Progenitor cell of endocrine pancreas (in vitro differentiated cells): ENCODE measurements around the gene MFF. TPM values are rescaled to one million over a fixed set of nuclear protein-coding genes. Genes with fewer than 3 reads are reported as not detected.

Experiments used
- DNase-seq: peaks from one replicate; pipeline ENCODE4 v3.0.0; 2021; ENCODE audit warnings: low spot score; ENCODE audit not compliant: unreplicated experiment
- H3K27ac Mint-ChIP-seq: 2 replicates; pipeline ENCODE4 v1.8.0; 2021; ENCODE audit warnings: mild to moderate bottlenecking, moderate library complexity, mixed read lengths
- H3K27me3 Mint-ChIP-seq: 2 replicates; pipeline ENCODE4 v1.8.0; 2021; ENCODE audit warnings: mixed read lengths
- H3K36me3 Mint-ChIP-seq: 2 replicates; pipeline ENCODE4 v1.8.0; 2022; ENCODE audit warnings: mixed read lengths; ENCODE audit not compliant: insufficient read depth
- H3K4me1 Mint-ChIP-seq: 2 replicates; pipeline ENCODE4 v1.8.0; 2021; ENCODE audit warnings: low read depth, mixed read lengths
- H3K4me3 Mint-ChIP-seq: 2 replicates; pipeline ENCODE4 v1.8.0; 2021; ENCODE audit warnings: low read depth, mild to moderate bottlenecking, moderate library complexity, mixed read lengths
- H3K9me3 Mint-ChIP-seq: 2 replicates; pipeline ENCODE4 v1.8.0; 2021; ENCODE audit warnings: low read depth, mixed read lengths
- CTCF ChIP-seq: fragments of 200-600 bp; sonication (generic); IDR thresholded peaks from one replicate; pipeline ENCODE4 v1.5.0; 2021; ENCODE audit warnings: antibody characterized with exemption, mild to moderate bottlenecking; ENCODE audit not compliant: unreplicated experiment
- total RNA-seq: library from RNA; stranded (reverse); gene quantifications from 2 replicates; pipeline ENCODE4 v1.2.1, GENCODE V29; 2021

Gene MFF
- total RNA-seq, 1 donor from 2014 or later, result 84.8 TPM

DNA sequence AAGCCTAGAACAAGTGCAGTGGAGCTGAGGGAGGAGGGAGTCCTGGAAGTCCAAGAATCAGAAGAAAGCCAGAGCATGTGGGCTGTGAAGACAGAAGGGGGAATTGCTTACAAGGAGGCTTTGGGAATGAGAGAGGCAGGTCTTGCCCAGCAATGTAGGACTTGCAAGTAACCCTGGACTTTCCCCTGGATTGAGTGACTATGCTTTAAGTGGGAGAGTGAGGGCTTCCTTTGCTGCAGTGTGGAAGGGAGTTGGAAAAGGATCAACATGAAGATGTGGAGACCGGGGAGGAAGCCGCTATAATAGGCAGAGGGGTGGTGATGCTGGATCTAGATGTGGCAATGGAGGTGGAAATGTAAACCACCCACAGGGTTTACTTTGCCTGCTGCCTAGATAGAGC lies 76.5 kb downstream of the MFF start:
- Mint-ChIP-seq H3K36me3 (no peaks in the 10 kb centered on the region), H3K27me3 (peaks cover 7% of the 10 kb centered on the region), H3K9me3 (no peaks in the 10 kb centered on the region), H3K4me3 (no peak overlapping the region), H3K27ac (no peak overlapping the region), H3K4me1 (peaks cover 13% of the 10 kb centered on the region)
- DNase-seq, result no peak
- TF ChIP-seq CTCF, result no peak

DNA sequence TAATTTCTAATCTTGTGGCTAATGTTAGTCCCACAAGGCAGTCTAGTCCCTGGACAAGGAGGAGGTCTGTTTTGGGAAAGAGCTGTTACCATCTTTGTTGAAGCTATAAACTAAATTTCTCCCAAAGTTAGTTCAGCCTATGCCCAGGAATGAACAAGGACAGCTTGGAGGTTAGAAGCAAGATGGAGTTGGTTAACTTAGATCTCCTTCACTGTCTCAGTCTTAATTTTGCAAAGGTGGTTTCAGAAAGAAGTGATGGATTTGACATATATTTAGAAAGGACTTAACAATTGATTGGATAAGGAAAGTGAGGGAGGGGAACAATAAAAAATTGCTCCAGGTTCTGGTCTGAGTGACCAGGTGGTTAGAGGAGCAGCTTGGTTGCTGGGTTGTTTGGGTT lies 77.3 kb downstream of the MFF start:
- no peaks in the 10 kb centered on the region for H3K9me3 Mint-ChIP-seq
- H3K36me3 Mint-ChIP-seq, result no peaks in the 10 kb centered on the region
- H3K4me1 Mint-ChIP-seq, result peaks cover 13% of the 10 kb centered on the region

DNA sequence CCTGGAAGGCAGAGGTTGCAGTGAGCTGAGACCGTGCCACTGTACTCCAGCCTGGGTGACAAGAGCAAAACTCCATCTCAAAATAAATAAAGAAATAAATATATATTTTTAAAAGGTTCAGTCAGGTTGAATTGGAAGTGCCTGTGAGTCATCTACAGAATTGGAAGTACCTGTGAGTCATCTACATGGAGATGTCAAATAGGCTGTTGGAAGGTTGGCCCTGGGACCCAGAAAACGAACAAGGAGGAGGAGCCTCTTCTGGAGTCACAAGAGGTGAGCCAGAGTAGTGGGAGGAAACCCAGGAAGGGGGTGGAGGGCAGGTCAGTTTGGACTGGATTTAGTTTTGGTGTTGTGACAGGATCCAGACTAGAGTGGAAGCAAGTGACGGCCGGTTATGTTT lies 77.9 kb downstream of the MFF start:
- no peak for DNase-seq
- H3K27ac Mint-ChIP-seq, result peak overlapping the region; percentile 83
- H3K27me3 Mint-ChIP-seq, result peaks cover 7% of the 10 kb centered on the region
- TF ChIP-seq CTCF, result no peak
- H3K36me3 Mint-ChIP-seq, result no peaks in the 10 kb centered on the region
- H3K9me3 Mint-ChIP-seq, result no peaks in the 10 kb centered on the region
- peaks cover 13% of the 10 kb centered on the region for H3K4me1 Mint-ChIP-seq
- no peak overlapping the region for H3K4me3 Mint-ChIP-seq

More for the DNA sequence above, 77.3 kb downstream of the MFF start:
- no peak for DNase-seq
- H3K27me3 Mint-ChIP-seq, result peaks cover 7% of the 10 kb centered on the region
- H3K27ac Mint-ChIP-seq, result no peak overlapping the region
- no peak overlapping the region for H3K4me3 Mint-ChIP-seq
- no peak for TF ChIP-seq CTCF

GRCh38 chr2:227404585-227405271 lies 79.7 kb downstream of the MFF start:
- DNase-seq, result no peak
- no peaks in the 10 kb centered on the region for H3K36me3 Mint-ChIP-seq

More at GRCh38 chr2:227404585-227405271, 79.7 kb downstream of the MFF start:
- H3K4me1 Mint-ChIP-seq, result peaks cover 13% of the 10 kb centered on the region
- H3K4me3 Mint-ChIP-seq, result no peak overlapping the region
- no peak for TF ChIP-seq CTCF
- no peak overlapping the region for H3K27ac Mint-ChIP-seq
- peaks cover 7% of the 10 kb centered on the region for H3K27me3 Mint-ChIP-seq
- H3K9me3 Mint-ChIP-seq, result no peaks in the 10 kb centered on the region
